Astrocyte (in vitro differentiated cells and primary cell): ENCODE measurements around the gene ACKR3. TPM values are rescaled to one million over a fixed set of nuclear protein-coding genes. Genes with fewer than 3 reads are reported as not detected.
A peak's percentile ranks its signal among the peaks of the same experiment; 100 is the strongest.

ENCODE experiments used
- DNase-seq: peaks from one replicate; pipeline ENCODE4 v3.0.0-alpha.2; 2010; ENCODE audit warnings: low read depth
- FAIRE-seq: peaks from 2 replicates; lab custom pipeline; 2011; peaks lifted over from hg19 to GRCh38; lab: Jason Lieb, UNC
- H2AFZ ChIP-seq: 2 replicates; pipeline ENCODE4 v1.6.0; 2012; ENCODE audit warnings: low read depth, low read length, inconsistent platforms
- H3K27ac ChIP-seq: 2 replicates; pipeline ENCODE4 v1.5.1; 2011; ENCODE audit warnings: low read depth, low read length, inconsistent platforms
- H3K27me3 ChIP-seq: 2 replicates; pipeline ENCODE4 v1.6.0; 2011; ENCODE audit warnings: low read length, inconsistent platforms; ENCODE audit not compliant: insufficient read depth
- H3K36me3 ChIP-seq: 2 replicates; pipeline ENCODE4 v1.5.1; 2011; ENCODE audit warnings: low read length, inconsistent platforms; ENCODE audit not compliant: insufficient read depth
- H3K4me1 ChIP-seq: 2 replicates; pipeline ENCODE4 v1.5.1; 2011; ENCODE audit warnings: low read length, inconsistent platforms; ENCODE audit not compliant: insufficient read depth
- H3K4me2 ChIP-seq: 2 replicates; pipeline ENCODE4 v1.6.0; 2012; ENCODE audit warnings: low read length, inconsistent platforms
- H3K4me3 ChIP-seq: 2 replicates; pipeline ENCODE4 v1.5.1; 2011; ENCODE audit warnings: low read depth, mild to moderate bottlenecking, low read length, inconsistent platforms; ENCODE audit not compliant: insufficient read depth
- H3K79me2 ChIP-seq: 2 replicates; pipeline ENCODE4 v1.6.0; 2012; ENCODE audit warnings: mild to moderate bottlenecking, low read length, inconsistent platforms; ENCODE audit not compliant: insufficient read depth
- H3K9ac ChIP-seq: 2 replicates; pipeline ENCODE4 v1.6.0; 2012; ENCODE audit warnings: mild to moderate bottlenecking, low read length, inconsistent platforms
- H3K9me3 ChIP-seq: 2 replicates; pipeline ENCODE4 v1.5.1; 2012; ENCODE audit warnings: low read depth, mild to moderate bottlenecking, low read length, inconsistent platforms; ENCODE audit not compliant: insufficient read depth
- H4K20me1 ChIP-seq: 2 replicates; pipeline ENCODE4 v1.6.0; 2012; ENCODE audit warnings: low read length, inconsistent platforms; ENCODE audit not compliant: insufficient read depth
- H3K27ac Mint-ChIP-seq: one replicate; pipeline ENCODE4 v1.8.0; 2021; ENCODE audit warnings: mild to moderate bottlenecking, mixed read lengths; ENCODE audit not compliant: unreplicated experiment
- H3K27me3 Mint-ChIP-seq: one replicate; pipeline ENCODE4 v1.8.0; 2021; ENCODE audit warnings: low read depth, mixed read lengths; ENCODE audit not compliant: unreplicated experiment
- H3K36me3 Mint-ChIP-seq: one replicate; pipeline ENCODE4 v1.8.0; 2021; ENCODE audit warnings: low read depth, mixed read lengths; ENCODE audit not compliant: unreplicated experiment
- H3K4me1 Mint-ChIP-seq: one replicate; pipeline ENCODE4 v1.8.0; 2021; ENCODE audit warnings: low read depth, mixed read lengths; ENCODE audit not compliant: unreplicated experiment
- H3K4me3 Mint-ChIP-seq: one replicate; pipeline ENCODE4 v1.8.0; 2021; ENCODE audit warnings: mild to moderate bottlenecking, moderate library complexity, mixed read lengths; ENCODE audit not compliant: unreplicated experiment
- H3K9me3 Mint-ChIP-seq: one replicate; pipeline ENCODE4 v1.8.0; 2021; ENCODE audit warnings: mild to moderate bottlenecking, mixed read lengths; ENCODE audit not compliant: unreplicated experiment
- EZH2 ChIP-seq: IDR thresholded peaks from 2 replicates; pipeline ENCODE4 v1.6.1; 2012; ENCODE audit warnings: mild to moderate bottlenecking, low read length, inconsistent platforms; ENCODE audit not compliant: insufficient read depth
- total RNA-seq: library from RNA; stranded (reverse); gene quantifications from 2 replicates; pipeline ENCODE4 v1.2.1, GENCODE V29; 2021
- TF ChIP-seq, protein P1 (sequence below): IDR thresholded peaks from 2 replicates; pipeline ENCODE4 v1.5.1; 2011; ENCODE audit warnings: low read depth, mild to moderate bottlenecking, inconsistent platforms, low read length, moderate library complexity; ENCODE audit not compliant: insufficient read depth

ACKR3 gene
- total RNA-seq, 1 donor from 2014 or later: 72.7 TPM

DNA sequence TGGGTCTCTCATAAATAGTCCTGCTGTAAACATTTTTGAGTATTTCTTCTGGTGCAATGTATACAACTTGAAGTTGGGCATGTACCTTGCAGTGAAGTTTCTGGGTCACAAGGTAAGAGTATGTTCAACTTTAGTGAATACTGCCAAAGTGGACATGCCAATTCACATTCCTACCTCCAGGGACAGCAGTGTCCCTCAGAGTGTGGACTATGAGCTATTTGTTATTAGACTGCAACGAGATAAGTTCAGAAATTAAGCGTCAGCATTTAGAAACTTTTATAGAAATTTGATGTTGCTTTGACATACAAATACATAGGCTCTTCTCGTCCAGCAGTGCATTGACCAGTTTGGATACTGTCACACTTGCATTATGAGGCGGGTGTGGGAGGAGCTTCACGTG, 7.2 kb upstream of the ACKR3 start:
- no peak for FAIRE-seq
- no peaks in the 10 kb centered on the region for H3K79me2 ChIP-seq
- TF ChIP-seq, protein P1, sequence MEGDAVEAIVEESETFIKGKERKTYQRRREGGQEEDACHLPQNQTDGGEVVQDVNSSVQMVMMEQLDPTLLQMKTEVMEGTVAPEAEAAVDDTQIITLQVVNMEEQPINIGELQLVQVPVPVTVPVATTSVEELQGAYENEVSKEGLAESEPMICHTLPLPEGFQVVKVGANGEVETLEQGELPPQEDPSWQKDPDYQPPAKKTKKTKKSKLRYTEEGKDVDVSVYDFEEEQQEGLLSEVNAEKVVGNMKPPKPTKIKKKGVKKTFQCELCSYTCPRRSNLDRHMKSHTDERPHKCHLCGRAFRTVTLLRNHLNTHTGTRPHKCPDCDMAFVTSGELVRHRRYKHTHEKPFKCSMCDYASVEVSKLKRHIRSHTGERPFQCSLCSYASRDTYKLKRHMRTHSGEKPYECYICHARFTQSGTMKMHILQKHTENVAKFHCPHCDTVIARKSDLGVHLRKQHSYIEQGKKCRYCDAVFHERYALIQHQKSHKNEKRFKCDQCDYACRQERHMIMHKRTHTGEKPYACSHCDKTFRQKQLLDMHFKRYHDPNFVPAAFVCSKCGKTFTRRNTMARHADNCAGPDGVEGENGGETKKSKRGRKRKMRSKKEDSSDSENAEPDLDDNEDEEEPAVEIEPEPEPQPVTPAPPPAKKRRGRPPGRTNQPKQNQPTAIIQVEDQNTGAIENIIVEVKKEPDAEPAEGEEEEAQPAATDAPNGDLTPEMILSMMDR: peak; percentile 60
- no peak for TF ChIP-seq EZH2
- H3K4me2 ChIP-seq: no peak overlapping the region
- Mint-ChIP-seq H3K4me3 (no peak overlapping the region), H3K4me1 (no peaks in the 10 kb centered on the region), H3K9me3 (no peaks in the 10 kb centered on the region), H3K27me3 (peaks cover 18% of the 10 kb centered on the region), H3K27ac (no peak overlapping the region), H3K36me3 (no peaks in the 10 kb centered on the region)
- H3K27me3 ChIP-seq: peaks cover 19% of the 10 kb centered on the region
- no peak overlapping the region for H3K4me3 ChIP-seq
- H4K20me1 ChIP-seq: no peaks in the 10 kb centered on the region
- no peak overlapping the region for H3K9ac ChIP-seq
- no peaks in the 10 kb centered on the region for H3K4me1 ChIP-seq
- no peaks in the 10 kb centered on the region for H3K36me3 ChIP-seq
- no peak for DNase-seq
- H3K9me3 ChIP-seq: no peaks in the 10 kb centered on the region
- no peak overlapping the region for H2AFZ ChIP-seq
- no peak overlapping the region for H3K27ac ChIP-seq

DNA sequence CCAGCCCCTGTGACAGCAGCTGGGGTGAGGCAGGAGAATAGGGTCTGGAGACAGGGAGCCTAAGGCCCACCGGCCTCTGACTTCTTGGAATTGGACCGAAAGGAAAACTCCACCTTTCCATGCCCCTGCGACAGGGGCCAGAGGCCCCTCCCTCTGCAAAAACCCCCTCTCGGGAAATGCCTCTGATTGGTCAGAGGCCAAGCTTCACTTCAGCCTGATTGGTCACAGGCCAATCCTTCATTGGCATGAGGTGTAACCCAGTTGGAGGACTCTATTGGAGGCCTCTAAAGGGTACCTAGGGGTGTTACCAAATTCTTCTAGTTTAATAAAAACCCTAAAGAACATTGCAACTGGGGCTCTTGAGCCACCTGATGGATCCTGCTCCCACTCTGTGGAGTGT, 5.7 kb upstream of the ACKR3 start:
- H3K9me3 Mint-ChIP-seq: no peaks in the 10 kb centered on the region

DNA sequence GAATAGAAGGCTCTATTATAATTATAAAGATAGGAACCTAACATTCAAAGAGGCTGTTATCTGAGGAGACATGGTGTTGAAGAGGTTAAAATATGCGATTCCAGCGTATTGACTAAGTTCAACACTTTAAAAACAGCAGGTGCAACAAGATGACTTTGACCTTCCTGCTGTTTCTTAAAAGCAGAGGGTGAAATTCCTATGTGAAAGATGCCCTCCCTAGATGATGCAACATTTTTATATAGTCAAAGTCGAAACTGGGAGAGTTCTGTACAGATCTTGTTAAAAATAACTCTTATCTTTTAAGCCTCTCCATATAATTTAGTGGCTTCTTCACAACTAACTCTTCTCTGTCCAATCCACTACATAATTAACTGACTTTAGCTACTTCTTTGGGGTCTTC, 4.4 kb upstream of the ACKR3 start:
- no peak overlapping the region for H2AFZ ChIP-seq
- H3K79me2 ChIP-seq: peaks cover 2% of the 10 kb centered on the region
- peaks cover 28% of the 10 kb centered on the region for H3K27me3 ChIP-seq
- TF ChIP-seq, protein P1: no peak
- TF ChIP-seq EZH2: no peak
- peaks cover 18% of the 10 kb centered on the region for H3K27me3 Mint-ChIP-seq
- peaks cover 5% of the 10 kb centered on the region for H3K4me1 ChIP-seq
- no peaks in the 10 kb centered on the region for H3K36me3 Mint-ChIP-seq
- H3K27ac ChIP-seq: no peak overlapping the region
- no peak overlapping the region for H3K4me2 ChIP-seq
- no peak overlapping the region for H3K4me3 Mint-ChIP-seq
- H3K27ac Mint-ChIP-seq: no peak overlapping the region
- H3K9ac ChIP-seq: no peak overlapping the region
- H3K4me3 ChIP-seq: no peak overlapping the region
- no peak for FAIRE-seq
- H3K9me3 ChIP-seq: no peaks in the 10 kb centered on the region
- no peaks in the 10 kb centered on the region for H4K20me1 ChIP-seq
- H3K36me3 ChIP-seq: no peaks in the 10 kb centered on the region
- DNase-seq: no peak
- H3K4me1 Mint-ChIP-seq: peaks cover 6% of the 10 kb centered on the region
- H3K9me3 Mint-ChIP-seq: no peaks in the 10 kb centered on the region

More for the DNA sequence above, 5.7 kb upstream of the ACKR3 start:
- Histone ChIP-seq H3K27ac (no peak overlapping the region), H3K4me2 (no peak overlapping the region), H4K20me1 (no peaks in the 10 kb centered on the region), H3K4me3 (no peak overlapping the region), H3K36me3 (no peaks in the 10 kb centered on the region), H3K79me2 (no peaks in the 10 kb centered on the region), H3K9ac (no peak overlapping the region), H3K4me1 (no peaks in the 10 kb centered on the region), H3K27me3 (peaks cover 28% of the 10 kb centered on the region), H3K9me3 (no peaks in the 10 kb centered on the region), H2AFZ (no peak overlapping the region)
- no peak overlapping the region for H3K4me3 Mint-ChIP-seq
- no peaks in the 10 kb centered on the region for H3K36me3 Mint-ChIP-seq
- no peak overlapping the region for H3K27ac Mint-ChIP-seq
- no peak for FAIRE-seq
- no peak for TF ChIP-seq EZH2
- TF ChIP-seq, protein P1: no peak
- DNase-seq: no peak
- H3K4me1 Mint-ChIP-seq: peaks cover 4% of the 10 kb centered on the region
- H3K27me3 Mint-ChIP-seq: peaks cover 18% of the 10 kb centered on the region
